AG08395 (cell line): ENCODE measurements around the gene MIGA2.

Source experiments
- DNase-seq: peaks from one replicate; pipeline ENCODE4 v3.0.0; 2012; ENCODE audit warnings: mixed read lengths, low spot score

The MIGA2 gene

DNA sequence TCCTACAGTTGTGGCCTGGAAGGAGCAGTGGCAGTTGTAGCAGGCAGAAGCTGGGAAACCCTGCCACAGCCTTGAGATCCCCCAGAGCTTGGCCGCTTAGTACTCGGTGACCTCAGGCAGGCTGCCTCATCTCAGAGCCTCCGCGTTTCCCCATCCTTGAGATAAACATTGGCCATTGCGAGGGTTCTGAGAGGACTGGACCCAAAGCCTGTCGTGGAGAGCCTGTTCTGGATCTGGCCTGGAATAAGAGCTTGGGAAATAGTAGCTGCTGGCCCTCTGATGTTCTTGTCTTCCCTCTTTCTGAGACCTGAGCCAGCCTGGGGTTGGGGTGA lies 1.3 kb downstream of the MIGA2 start:
- no peak for DNase-seq

DNA sequence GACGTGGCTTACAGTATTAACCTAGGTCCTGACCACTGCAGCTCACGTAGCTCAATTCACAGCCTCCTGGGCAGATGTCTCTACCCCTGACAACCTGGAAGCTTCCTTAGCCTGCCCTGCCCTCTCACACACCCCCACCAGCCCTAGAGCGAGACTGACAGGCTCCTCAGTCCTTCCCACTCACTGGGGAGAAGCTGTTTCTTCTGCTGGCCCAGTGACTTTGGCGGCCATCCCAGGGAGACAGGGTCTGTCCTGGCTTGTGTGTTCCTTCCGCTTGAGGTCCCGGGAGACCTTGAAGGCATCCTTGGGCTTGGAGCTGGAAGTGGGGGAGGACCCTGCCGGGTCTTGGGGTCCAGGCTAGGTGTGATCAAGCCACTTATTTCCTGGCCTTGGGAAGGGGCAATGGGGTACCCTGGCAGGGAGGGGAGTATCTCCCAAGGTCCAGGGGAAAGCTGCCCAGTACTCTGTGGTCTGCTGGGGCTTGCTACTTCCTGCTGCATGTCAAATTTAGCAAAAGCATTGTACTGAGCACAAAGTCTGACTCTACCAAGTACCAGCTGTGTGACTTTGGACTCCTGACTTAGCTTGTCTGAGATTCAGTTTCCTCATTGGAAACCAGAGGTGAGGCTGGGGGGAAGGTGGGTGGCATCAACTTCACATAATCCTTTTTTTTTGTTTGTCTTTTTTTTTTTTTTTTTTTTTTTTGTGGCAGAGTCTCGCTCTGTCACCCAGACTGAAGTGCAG lies 1.9 kb downstream of the MIGA2 start:
- DNase-seq, result no peak

DNA sequence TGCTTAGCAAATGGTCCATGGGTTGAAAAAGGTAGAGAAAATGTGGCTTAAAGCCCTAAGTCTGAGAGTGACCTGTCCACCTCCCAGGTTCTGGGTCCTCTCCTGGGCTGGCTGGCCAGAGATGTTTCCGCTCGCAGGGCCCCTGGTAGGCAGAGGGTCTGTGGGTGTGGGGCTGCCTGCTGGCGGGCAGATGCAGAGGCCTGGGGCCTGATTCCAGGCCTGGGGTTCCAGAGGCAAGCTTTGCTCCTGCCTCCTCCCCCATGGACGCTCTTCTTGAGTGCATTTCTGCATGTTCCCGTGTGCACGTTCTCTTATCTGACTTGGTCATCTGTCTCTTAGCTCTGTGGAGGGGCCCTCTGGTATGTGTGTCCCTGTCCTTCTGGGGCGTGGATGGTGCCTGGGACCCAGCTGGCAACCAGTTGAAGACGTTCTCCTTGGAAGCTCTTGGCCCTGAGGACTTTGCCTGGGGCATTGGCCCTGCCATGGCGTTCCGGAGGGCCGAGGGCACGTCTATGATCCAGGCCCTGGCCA lies 3.8 kb downstream of the MIGA2 start:
- no peak for DNase-seq

DNA sequence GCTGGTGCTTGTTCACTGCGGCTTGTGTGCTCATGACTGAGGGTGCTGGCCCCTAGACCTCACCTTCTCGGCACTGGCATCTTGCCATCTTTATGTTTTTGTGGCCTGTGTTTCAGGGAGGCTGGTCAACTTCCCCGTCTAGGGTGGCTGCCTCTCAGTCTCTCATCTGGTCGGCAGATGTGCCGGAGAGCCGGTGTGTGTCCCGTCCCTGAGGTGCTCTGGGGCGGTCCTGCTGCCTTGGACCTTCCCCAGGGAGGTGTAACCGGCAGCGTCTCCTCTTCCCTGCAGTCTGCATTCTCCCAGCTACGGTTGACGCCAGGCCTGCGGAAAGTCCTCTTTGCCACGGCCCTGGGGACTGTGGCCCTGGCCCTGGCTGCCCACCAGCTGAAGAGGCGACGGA lies 5.6 kb downstream of the MIGA2 start:
- DNase-seq, result no peak

DNA sequence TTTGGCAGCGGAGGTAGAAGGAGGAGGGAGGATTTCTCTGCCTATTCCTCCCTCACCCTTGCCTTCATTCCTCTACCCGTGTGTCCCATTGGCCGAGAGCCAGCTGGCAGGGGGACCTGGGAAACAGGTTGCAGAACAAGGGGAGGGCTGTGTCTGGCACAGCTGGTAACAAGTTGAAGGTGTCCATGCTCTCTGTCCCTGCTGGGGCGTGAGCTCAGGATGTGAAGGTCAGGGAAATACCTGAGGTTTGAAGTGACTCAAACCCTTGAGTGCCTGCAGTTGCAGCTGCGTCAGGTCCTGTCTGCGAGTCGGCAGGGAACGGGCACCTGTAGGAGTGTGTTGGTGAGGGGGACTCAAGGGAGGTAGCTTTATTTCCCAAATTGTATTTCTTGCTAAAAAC lies 16.2 kb downstream of the MIGA2 start:
- no peak for DNase-seq

DNA sequence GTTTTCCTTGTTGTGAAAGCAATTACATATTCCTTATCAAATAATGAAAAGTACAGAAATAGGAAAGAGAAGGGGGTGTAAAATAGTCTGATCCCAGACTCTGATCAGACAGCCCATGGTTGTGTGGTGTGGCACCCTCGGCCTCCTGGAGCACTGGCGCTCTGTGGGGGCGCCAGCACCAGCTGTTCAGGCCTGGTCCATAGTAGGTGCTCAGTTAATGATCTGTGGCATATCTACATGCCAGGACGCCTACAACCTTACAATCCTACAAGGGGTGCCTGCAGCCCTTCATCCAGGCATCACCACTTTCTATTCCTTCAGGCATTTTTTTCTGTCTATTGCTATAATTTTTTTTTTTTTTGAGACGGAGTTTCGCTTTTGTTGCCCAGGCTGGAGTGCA lies 16.6 kb downstream of the MIGA2 start:
- DNase-seq, result no peak

DNA sequence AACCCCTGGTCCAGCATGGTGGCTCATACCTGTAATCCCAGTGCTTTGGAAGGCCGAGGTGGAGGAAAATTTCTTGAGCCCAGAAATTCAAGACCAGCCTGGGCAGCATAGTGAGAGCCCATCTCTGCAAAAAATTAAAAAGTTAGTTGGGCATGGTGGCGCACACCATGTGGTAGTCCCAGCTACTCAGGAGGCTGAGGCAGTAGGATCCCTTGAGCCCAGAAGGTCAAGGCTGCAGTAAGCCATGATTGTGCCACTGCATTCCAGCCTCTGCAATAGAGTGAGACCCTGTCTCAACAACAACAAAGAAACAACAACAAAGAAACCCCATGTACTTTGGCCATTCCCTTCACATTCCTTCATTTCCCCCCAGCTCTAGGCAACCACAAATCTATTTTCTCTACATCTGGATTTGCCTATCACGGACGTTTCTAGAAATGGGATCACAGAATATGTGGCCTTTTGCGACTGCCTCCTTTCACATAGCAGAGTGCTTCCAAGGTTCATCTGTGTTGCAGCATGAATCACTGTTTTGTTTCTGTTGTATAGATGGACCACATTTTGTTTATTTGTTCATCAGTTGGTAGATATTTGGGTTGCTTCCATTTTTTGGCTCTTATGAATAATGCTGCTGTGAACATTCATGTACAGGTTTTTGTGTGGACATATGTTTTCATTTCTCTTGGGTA lies 17.9 kb downstream of the MIGA2 start:
- DNase-seq, result no peak

DNA sequence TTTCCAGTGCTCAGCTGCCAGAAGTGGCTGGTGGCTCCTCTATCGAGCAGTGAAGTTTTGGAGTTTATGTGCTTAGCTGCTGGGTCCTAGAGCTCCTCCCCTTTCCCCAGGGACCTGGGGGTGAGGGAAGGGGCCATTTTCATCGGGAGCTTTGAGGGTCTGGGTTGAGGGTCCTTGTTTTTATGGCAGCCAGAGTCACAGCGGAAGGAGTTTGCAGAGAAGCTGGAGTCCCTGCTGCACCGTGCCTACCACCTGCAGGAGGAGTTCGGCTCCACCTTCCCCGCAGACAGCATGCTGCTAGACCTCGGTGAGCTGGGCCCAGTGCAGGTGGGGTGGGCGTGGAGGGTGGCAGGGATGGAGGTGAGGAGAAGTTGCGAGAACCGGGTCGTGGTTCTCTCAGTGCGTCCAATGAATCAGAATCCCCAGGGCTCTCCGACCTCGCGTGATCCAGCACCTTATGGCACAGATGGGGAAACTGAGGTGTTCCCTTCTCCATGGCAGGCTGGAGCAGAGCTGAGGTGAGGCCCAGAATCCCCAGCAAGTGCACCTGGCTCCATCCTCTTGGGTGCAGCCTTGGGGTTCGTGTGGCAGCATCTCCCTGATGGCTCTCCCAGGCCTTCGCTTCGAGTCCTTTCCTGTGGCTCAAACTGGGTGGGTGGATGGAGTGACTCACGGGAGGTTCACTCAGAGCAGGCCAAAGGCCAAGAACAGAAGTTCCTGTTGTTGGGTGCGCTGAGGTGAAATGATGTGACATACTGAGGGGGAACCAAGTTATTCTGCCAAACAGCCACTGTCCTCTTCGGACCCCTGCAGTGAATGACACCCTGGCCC lies 22.8 kb downstream of the MIGA2 start:
- peak; percentile 33 for DNase-seq

DNA sequence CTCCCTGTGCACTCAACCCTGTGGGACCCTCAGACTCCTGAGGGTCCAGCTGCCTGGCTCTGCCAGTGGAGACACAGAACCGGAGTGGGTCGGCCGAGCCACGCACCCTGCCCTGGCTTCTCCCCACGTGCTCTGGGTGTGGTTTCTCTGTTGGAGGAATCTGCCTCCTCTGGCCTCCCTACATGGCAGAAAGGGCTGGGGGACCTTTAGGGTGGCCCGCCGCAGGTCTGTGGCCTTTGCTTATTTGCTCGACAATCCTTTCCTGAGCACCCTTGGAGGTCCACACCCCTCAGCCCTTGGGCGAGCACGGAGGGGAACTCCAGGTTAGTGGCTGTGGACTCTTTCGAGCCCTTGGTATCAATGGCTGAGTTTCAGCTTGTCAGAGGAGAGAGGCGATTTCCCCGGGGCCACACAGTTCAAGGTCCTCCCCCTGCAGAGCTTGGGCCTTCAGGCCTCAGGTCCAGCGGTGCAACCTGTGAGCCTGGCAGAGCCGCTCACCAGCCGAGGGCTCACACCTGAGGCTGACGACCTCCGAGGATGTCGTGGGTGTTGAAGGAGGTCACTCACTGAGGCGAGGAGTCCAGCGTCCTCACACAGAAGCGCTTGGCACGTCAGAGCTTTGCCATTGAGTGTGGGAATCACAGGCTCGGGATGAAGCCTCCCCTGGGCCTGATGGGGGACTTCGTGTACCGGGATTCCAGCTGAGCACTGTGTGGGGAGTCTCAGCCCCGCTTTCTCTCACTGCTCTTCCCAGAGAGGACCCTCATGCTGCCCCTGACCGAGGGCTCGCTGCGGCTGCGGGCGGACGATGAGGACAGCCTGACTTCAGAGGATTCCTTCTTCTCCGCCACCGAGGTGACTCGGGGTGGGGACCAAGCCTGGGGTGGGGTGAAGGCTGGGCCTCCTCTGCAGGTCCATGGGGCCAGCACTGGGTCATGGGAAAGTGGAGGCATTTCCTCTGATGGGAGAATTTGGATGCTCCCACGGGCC lies 23.7 kb downstream of the MIGA2 start:
- DNase-seq, result no peak

DNA sequence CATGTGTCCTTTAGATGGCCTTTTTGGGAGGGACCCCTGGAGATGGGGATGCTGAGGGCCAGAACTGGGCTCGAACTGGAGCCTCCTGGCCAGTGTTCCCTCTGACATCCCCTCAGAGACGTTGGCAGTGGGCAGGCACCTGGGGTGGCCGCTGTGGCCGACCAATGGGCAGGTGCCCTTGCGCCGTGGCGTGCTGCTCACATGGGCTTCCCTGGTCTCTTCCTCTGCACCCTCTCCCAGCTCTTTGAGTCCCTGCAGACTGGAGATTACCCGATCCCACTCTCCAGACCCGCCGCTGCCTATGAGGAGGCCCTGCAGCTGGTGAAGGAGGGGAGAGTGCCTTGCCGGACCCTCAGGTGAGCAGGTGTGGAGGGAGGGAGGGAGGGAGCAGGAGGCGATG lies 24.6 kb downstream of the MIGA2 start:
- DNase-seq, result no peak

DNA sequence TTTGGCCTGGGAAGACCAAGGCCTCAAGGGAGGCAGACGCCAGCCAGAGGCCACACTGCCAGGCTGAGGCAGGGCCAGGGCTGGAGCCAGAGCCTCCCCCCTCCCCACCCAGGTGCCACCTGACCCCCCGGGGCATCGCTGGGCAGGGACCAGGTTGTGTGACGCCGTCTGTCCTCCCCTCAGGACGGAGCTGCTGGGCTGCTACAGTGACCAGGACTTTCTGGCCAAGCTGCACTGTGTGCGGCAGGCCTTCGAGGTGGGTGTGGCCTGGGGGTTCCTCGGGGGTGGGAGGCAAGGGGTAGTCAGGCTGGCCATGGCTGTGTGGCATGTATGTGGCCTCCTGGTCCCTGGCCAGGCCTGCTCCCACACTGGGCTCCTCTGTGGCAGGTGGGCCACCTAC lies 26.6 kb downstream of the MIGA2 start:
- no peak for DNase-seq

DNA sequence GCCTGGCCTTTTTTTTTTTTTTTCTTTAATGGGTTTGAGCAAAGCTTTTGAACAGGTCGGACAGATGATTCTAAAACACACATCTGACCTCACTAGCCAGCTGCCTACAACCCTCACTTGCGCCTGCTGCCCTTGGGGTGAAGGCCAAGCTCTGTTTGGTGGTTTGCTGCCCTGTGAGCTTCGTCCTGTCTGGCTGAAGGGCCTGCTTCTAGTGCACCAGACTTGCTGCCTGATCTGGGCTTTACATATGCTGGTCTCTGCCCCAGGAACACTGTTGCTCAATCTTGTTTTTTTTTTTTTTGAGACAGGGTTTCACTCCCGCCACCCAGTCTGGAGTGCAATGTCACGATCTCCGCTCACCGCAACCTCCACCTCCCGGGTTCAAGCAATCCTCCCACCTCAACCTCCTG lies 28.1 kb downstream of the MIGA2 start:
- DNase-seq, result no peak

DNA sequence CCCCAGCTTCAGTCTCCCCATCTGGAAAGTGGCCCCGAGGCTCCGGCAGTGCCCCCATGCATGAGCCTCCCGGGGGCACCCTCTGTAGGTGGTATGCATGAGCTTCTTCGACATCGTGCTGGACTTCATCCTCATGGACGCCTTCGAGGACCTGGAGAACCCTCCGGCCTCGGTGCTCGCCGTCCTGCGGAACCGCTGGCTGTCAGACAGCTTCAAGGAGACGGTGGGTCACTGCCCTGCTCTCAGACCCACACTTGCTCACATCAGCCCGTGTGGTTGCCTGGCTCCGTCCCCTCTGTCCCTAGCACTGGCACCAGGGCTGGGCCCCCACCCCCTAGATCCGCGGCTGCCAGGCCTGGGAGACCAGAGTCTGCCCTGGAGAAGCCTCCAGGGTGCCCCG lies 31.7 kb downstream of the MIGA2 start:
- DNase-seq, result no peak

DNA sequence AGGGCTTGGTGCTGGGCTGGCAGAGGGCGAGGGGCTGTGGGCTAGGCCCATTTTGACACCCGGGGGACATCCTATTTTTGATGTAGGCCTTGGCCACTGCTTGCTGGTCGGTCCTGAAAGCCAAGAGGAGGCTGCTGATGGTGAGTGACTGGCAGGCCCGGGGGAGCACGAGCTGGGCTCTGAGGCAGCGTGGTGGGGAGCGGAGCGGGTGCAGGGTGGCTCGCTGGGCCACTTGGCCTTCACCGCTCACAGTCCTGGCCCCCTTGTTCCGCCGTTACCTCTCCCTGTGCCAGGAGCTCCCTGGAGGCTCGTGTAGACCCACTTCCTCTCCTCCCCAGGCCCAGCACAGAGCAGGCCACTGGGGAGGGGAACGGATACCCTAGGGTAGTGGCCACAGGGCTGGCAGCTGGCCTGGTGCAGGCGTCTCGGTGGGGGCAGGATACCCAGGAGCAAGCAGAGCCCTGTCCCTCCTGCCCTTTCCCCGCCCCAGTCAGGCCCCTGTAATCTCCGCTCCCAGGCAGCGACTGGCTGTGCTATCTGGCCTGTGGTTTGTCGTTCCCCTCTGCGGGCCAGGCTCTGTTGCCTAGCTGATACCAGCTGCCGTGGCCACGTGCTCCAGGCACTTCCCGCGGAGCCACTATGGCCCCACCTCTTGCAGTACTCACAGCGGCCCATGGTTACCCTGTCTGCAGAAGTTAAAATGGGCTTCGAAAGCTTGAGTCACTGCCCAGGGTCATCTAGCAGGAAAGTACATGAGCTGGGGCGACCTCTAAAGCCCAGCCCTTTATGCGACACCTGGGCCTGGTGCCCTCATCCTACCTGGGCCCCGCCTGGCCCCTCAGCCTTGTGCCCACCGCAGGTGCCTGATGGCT lies 32.8 kb downstream of the MIGA2 start:
- DNase-seq, result no peak

DNA sequence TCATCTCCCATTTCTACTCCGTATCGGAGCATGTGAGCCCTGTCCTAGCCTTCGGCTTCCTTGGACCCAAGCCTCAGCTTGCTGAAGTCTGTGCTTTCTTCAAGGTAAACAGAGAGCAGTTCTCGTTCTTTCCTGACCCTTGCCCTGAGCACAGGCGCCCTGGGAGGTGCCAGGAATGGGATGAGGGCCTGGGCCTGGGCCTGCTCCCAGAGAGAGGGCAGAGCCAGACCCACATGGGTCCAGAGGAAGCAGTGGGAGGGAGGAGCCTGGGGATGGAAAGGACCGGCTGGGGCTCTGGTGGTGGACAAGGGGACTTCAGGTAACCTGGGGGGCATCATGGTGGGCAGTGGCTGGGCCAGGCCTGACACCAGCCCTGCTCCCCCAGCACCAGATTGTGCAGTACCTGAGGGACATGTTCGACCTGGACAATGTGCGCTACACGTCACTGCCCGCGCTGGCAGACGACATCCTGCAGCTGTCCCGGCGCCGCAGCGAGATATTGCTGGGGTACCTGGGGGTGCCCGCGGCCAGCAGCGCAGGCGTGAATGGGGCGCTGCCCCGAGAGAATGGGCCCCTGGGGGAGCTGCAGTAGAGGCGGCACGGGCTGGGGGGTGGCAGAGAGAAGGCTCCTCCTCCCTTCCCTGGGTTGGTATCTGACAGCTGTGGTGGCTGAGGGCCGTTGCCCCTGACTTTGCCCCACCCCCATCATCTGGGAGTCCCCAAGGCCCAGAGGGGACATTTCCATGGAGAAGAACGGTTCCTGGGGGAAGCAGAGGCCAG lies 33.6 kb downstream of the MIGA2 start:
- no peak for DNase-seq

DNA sequence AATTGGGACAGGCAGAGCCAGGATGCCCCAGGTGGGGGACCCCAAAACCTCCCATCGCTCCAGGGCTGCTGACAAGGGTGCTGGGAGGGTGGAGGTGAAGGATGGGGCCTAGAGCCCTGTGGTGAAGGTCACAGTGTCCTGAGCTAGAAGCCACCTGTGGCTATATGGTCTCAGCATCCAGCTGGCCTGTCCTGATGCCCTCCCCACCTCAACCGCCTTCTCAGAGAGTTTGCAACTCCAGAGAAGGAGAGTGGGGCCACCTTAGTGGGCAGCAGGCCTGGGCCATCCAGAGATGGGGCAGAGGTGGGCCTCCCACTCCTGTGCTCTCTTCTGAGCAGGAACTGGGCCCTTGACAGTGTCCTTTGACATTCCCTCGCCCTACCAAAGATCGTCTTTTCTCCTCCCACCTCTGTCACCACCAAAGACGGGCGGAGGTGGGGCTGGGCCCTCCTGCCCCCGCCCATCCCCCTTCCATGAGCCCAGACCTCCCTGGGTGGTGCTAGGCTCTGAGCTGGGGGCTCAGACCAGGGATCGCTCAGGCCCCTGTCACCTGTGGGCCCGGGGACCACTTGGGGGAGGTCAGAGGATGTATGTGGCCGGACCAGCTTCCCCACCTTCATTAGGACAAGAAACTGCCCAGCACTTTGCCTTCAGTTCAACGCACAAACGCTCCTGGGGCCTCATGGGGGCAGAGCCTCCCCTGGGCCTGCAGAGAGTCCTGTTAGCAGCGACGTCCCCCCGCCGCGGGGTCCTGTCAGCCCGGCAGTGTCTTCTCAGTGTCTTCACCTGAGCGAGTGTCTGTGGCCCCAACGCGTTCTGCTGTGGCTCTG lies 34.5 kb downstream of the MIGA2 start:
- DNase-seq, result no peak

DNA sequence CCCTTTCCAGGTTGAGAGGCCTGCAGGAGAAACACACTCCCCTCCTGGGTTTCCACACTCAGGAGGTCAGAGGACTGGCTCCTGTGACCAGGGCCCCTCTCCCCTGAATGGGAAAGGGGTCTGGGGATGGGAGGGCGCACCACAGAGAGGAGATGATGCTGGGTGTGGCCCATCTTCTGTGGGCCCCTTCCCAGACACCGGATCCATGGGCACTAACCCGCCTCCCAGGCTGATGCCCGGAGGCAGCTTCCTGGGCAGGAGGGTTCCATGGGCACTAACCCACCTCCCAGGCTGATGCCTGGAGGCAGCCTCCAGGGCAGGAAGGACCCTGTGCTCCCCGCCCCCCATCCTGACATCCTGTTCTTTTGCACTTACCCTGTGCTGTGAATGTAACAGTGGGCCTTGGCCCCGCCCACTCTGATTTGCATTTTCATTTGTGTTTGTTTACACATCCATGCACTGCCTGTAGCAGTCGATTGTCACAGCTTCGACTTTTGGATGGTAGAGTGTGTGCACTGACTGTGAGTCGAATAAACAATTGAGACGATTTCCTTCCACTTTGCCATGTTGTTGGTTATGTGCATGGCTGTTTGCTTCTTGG lies 35.2 kb downstream of the MIGA2 start:
- no peak for DNase-seq

DNA sequence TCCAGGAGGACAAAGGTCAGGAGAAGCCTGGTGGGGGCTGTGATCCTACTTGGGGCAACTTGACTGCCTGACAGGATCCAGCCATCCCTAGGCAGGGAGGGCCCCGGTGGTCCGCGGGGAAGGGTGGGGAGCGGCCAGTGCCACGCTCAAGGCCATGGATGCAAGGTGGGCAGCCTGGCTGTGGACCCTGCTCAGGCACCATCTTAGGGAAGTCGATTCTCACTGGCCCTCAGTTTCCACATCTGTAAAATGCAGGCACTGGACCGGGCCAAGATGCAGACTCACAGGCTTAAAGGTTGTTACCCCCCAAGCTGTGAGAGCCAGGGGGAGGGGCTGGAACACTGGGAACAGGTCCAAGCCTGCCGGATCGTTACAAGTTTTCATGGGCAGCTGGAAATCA lies 35.7 kb downstream of the MIGA2 start:
- DNase-seq, result no peak

DNA sequence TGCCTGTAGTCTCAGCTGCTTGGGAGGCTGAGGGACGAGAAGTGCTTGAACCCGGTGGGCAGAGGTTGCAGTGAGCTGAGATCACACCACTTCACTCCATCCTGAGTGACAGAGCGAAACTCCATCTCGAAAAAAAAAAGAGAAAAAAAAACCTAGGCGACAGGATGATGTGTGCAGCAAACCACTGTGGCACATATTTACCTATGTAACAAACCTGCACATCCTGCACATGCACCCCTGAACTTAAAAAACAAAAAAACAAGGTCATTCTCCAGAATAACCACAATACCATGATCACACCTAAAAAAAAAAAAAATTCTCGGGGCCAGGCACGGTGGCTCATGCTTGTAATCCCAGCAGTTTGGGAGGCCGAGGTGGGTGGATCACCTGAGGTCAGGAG lies 37.0 kb downstream of the MIGA2 start:
- DNase-seq, result no peak
